Measurements from ENCODE around the gene RANGAP1.

DNA sequence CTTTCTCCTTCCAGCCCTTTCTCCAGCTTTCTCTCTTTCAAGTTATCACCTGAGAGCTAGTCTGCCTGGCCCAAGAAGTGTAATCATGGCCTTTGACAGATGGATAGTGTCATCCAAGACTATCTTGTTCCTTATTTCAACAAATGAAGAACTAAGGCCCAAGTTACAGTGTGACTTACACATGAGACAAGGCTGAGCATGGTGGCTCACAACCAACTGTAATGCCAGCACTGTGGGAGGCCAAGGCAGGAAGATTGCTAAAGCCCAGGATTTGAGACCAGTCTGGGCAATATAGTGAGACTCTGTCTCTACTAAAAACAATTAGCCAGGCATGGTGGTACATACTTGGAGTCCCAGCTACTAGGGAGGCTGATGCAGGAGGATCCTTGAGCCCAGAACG is 3.7 kb upstream of the RANGAP1 start:
- TF ChIP-seq POLR2AphosphoS5 (IDR thresholded peaks at IDR 0.05) (no peak), EP300 (IDR thresholded peaks at IDR 0.05) (no peak)
- TF ChIP-seq, protein P1, sequence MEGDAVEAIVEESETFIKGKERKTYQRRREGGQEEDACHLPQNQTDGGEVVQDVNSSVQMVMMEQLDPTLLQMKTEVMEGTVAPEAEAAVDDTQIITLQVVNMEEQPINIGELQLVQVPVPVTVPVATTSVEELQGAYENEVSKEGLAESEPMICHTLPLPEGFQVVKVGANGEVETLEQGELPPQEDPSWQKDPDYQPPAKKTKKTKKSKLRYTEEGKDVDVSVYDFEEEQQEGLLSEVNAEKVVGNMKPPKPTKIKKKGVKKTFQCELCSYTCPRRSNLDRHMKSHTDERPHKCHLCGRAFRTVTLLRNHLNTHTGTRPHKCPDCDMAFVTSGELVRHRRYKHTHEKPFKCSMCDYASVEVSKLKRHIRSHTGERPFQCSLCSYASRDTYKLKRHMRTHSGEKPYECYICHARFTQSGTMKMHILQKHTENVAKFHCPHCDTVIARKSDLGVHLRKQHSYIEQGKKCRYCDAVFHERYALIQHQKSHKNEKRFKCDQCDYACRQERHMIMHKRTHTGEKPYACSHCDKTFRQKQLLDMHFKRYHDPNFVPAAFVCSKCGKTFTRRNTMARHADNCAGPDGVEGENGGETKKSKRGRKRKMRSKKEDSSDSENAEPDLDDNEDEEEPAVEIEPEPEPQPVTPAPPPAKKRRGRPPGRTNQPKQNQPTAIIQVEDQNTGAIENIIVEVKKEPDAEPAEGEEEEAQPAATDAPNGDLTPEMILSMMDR (IDR thresholded peaks at IDR 0.05), result no peak
